D341Med (cell line): Measurements from ENCODE around the gene DDIAS.
"Not testable (repeated sequence)": the region's sequence is repeated elsewhere in the genome, so short reads cannot be mapped to it uniquely, and the experiment has no call there.

Experiments
- DNase-seq: peaks from one replicate; pipeline ENCODE4 v3.0.0; 2012; ENCODE audit warnings: low spot score

The DDIAS gene, protein sequence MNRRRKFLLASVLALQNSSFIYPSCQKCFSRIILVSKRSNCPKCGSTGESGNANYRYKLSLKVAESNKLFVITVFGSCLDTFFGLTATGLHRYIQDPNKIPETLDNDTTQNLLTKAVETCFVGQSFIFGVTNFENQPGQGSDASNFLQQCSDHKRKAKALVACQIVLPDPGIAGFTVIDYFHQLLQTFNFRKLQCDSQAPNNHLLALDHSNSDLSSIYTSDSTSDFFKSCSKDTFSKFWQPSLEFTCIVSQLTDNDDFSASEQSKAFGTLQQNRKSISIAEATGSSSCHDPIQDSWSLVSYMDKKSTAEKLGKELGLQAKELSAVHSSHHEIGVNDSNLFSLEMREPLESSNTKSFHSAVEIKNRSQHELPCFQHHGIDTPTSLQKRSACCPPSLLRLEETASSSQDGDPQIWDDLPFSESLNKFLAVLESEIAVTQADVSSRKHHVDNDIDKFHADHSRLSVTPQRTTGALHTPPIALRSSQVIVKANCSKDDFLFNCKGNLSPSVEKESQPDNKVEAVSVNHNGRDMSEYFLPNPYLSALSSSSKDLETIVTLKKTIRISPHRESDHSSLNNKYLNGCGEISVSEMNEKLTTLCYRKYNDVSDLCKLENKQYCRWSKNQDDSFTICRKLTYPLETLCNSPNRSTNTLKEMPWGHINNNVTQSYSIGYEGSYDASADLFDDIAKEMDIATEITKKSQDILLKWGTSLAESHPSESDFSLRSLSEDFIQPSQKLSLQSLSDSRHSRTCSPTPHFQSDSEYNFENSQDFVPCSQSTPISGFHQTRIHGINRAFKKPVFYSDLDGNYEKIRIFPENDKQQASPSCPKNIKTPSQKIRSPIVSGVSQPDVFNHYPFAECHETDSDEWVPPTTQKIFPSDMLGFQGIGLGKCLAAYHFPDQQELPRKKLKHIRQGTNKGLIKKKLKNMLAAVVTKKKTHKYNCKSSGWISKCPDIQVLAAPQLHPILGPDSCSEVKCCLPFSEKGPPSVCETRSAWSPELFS

DNA sequence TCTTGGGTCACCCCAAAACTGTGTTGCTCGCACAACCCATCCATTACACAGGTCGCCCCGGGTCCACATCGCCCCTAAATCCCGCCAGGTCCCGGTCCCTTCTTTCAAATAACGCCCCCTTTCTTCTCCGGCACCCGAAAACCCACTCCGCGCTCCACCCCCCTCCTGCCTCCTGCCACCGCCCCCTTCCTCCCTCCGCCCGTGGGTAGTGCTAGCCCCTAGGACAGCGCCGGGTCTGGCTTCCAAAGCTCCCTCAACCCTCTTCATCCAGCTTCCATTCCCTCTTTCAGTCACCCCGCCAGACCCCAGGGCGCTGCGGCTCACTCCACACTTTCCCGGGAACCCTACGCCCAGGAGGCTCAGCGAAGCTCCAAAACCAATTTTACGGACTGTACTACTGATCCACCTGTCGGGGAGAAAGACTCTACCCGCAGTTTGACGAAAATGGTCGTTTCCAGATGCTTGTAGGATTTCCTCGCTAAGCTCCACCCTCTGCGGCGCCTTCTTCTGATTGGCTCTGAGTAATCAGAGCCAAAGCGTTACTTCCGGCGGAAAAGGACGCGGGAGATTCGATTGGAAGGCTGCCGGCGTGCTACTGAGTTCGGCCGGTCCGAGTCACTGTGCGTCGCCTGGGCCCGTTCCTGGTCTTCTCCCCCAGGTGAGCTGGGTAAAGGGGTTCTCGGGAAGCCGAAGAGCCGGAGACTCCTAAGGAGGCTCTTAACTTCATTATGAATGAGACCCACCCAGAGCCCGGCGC lies at the start of gene DDIAS:
TSS of gene DDIAS (plus strand) at position 572 of the 757 bp plus-strand sequence. CDS start 13,003 bp downstream, outside the sequence.
- peak; percentile 89 for DNase-seq

- no peak for DNase-seq
Measured at GRCh38 chr11:82854242-82854641, 47.3 kb upstream of the DDIAS start.

DNA sequence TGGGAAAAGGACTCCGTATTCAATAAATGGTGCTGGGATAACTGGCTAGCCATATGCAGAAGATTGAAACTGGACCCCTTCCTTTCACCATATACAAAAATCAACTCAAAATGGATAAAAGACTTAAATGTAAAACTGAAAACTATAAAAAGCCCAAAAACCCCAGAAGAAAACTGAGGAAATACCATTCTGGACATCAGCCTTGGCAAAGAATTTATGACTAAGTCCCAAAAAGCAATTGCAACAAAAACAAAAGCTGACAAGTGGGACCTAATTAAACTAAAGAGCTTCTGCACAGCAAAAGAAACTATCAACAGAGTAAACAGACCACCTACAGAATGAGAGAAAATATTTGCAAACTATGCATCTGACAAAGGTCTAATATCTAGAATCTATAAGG lies 46.6 kb upstream of the DDIAS start:
- DNase-seq: not testable (repeated sequence)

DNA sequence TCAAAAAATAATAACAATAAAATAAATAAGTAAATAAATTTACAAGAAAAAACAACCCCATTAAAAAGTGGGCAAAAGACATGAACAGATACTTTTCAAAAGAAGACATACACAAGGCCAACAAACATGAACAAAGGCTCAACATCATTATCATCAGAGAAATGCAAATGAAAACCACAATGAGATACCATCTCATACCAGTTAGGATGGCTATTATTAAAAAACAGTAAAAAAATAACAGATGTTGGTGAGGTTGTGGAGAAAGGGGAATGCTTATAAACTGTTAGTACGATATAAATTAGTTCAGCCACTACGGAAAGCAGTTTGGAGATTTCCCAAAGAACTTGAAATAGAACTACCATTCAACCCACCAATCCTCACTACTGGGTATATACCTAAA lies 45.9 kb upstream of the DDIAS start:
- no peak for DNase-seq

- DNase-seq: no peak
Measured at GRCh38 chr11:82857145-82857544, 44.4 kb upstream of the DDIAS start.

DNA sequence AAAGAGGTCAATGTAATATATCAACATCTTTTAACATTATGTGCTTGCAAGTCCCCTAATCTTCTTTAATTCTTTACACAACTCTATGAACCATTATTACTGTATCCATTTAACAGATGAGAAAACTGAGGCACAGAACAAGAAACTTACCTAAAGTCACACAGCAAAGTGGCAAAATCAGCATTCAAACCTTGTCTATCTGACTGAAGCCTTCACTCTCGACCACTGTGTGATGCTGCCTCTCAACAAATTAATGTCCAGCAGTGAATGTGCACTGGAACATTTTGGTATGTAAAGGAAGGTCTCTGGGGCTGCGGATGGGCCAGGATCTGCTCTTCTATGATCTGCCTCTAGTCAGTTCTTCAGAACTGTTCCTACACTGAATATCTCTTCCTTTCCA lies 43.4 kb upstream of the DDIAS start:
- no peak for DNase-seq

DNA sequence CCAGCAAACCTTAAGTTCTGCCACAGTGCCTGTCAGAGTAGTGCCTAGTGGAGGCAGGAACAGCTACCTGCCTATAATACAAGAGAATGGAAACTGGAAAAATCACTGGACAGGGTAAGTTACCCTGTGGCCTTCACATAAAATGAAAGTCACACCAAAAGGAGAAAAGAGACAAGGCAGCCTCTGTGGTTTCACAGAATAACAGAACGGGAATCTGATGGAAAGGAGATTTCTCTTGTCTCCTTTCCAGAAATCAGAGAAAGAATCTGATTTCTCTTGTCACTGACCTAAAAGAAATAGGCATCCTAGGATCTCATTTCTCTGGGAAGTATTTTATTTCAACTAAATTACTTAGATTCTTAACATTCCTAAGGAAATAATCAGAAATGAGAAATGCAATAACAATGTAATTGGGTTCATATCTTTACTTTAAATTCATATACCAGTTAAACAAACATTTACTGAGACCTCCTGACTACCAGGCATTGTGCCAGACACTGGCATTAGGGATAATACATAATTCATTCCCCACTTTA lies 42.9 kb upstream of the DDIAS start:
- no peak for DNase-seq

DNA sequence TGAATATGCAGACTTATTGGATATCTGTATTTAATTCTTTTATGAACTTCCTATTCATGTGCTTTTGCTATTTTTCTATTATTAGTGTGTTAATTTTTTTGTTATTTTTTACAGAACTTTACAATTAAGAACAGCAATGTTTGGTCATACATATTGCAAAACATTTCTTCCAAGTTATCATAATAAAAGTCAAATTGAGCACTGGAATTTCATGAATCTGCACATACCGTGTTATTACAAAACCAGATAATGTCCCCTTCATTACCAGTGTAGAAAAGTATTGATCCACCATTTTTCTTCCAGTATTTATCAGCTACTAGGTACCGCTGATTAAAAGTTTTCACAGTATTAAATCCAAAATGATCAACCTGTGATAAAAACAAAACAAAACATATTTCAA lies 41.8 kb upstream of the DDIAS start:
- no peak for DNase-seq

DNA sequence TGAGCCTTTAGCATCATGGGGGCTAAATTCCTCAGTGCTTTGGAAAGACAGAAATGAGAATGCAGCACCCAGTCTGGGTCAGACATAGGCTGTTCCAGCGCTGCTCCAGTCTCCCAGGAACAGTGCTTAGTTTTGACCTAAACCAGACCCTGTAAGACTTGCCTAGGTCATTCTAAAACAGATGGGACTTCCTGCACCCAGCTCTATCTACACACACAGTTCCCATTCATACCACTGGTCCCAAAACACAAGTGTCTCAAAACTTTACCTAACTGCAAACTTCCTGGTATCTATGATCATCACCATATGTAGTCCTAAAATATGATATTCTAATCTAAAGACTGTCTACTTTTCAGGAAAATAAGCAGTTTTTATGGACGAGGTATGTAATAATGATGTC lies 39.2 kb upstream of the DDIAS start:
- DNase-seq: no peak

DNA sequence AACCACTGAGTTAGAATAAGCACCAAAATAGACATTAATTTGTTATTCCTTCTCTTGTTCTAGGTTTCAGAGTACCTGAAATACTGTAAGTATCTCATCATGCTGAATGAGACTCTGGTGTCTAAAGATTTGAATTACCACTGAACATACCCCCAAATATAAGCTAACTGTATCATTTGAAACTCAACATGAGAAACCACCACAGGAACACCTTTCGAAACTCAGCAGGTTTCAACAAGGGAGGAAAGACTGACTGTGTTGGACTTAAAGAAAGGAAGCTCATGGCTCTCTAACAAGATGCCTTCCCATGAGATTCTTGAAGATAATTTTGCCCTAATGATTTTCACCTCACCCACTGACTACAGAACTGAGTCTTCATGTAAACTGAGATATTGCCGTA lies 38.3 kb upstream of the DDIAS start:
- DNase-seq: no peak

DNA sequence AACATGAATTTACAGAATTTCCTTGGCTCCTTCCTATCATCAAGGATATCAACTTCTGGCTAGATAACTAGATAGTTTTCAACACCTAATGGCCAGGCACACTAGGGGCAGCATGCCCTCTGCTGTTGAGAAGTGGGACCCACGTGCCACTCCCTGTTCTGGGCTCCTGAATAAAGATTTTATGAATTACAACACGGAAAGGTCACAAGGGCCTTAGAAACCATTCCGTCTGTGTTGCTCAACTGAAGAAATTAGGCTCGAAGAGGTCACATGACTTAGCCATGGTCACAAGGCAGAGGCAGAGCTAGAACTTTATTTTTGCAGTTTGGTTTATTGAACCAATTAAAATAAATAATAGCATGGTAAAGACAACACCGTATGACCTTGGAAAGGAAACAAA lies 37.3 kb upstream of the DDIAS start:
- DNase-seq: peak; percentile 75

DNA sequence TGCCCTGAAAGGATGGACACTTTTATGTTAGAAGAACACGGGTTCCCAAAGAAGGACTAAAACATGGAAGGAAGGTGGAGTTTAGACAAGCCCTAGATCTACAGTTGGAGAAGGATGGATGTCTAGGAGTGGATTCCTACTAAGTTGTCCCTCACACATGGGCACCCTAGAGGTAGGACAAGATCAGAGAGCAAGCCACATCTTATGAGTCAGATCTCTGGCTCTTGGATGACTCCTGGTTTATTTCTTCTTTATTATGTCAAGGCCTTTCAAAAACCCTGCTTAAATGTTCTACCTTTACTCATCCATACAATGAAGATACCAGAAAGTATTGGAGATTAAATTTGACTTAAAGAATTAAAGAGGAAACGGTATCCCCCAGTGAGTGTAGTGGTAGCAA lies 35.7 kb upstream of the DDIAS start:
- DNase-seq: no peak

DNA sequence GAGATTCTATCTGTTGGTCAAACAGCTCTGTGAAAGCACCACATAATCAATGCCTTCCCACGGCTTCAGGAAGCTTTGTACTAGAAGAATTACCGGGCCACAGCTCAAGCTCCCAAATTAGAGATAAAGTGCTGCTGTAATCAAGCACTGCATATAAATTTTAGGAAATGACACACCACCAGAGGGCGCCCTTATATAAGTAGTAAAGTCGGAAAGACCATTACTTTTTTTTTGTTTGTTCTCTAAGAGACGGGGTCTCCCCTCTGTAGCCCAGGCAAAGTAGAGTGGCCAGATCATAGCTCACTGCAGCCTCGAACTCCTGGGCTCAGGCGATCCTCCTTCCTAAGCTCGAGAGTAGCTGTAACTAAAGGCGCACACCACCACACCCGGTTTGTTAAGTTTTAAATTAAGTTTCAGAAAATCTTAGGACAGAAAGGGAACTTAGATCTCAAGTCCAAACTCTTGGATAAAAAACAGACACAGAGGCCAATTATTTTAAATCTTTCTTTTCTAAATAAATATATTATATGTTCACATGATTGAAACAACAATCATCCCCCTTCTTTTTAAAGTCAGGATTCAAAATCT lies 33.9 kb upstream of the DDIAS start:
- peak; percentile 59 for DNase-seq

GRCh38 chr11:82869657-82870056 lies 31.9 kb upstream of the DDIAS start:
- no peak for DNase-seq

GRCh38 chr11:82871646-82872045 lies 29.9 kb upstream of the DDIAS start:
- no peak for DNase-seq

- DNase-seq: no peak
Measured at GRCh38 chr11:82872377-82873150, 29.0 kb upstream of the DDIAS start.

DNA sequence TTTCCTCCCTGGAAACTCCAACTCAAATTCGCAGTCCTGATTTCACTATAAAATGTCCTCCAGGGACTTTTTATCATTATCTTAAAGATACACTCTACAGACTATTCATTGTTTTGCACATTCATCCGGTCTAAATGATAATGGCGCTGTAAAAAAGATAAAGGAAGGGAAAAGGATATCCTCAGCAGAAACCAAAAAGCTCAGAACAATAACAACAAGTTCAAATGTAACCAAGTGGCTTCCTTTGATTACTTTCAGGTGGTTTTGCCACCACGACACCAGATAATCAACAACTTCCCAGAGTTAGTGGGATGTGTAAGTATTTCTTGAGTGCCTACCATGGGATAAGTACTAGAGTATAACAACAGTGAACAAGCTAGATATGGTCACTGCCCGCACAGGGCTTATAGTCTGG lies 27.6 kb upstream of the DDIAS start:
- DNase-seq: no peak

DNA sequence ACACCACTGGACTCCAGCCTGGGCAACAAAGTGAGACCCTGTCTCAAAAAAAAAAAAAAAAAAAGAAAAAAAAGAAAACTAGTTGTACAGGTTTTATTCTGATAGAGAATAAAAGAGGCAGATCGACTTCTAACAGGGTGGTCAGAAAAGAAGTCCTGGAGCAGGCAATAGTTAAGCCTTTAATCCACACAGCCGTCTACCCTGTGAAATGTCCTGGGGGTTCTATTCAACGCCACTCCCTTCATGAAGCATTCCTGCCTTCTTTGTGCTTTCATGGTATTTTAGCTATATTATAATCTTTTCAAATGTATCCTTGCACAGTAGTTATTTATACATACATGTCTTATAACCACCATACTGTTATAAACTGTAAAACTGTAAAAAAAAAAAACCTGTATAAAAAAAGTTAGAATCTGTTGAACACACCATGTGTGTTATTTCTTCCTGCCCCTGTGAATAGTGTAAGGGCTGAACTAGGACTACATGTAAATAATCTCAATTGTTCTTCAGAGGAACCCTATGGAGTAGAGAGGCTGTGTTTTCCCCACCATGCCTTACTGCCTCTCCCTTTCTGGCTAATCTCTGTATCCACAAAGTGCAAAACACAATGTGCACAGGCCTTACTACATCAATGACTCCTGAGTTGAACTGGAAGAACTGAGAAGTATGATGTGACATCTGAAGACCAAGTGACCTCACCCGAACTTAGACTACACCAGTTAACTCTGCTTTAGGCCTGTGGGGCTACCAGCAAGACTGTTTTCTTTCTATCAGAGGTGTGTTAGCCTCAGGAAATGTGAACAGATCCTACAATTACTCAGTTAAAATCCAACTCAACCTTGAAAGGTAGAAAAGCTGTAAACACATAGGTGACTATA lies 26.7 kb upstream of the DDIAS start:
- no peak for DNase-seq

DNA sequence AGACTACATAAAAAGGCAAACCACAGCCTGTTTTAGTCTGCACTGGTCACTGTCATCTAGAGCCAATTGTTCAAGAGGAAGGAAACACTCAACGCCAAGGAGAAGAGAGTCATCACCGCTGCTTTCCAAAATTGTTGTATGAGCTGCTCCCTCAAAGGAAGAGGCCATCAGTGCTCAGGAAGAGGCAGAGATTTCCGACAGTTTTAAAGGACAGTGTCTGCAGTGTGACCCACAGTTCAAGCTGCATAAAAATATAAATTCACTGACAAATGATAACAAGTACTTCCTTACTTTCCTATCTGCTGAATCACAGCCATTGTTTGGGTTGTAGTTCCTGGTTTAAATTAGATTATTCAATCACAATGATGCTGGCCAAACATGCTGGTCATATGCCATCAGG lies 17.7 kb upstream of the DDIAS start:
- no peak for DNase-seq
